Measurements from ENCODE around the gene AKAP9.

DNA sequence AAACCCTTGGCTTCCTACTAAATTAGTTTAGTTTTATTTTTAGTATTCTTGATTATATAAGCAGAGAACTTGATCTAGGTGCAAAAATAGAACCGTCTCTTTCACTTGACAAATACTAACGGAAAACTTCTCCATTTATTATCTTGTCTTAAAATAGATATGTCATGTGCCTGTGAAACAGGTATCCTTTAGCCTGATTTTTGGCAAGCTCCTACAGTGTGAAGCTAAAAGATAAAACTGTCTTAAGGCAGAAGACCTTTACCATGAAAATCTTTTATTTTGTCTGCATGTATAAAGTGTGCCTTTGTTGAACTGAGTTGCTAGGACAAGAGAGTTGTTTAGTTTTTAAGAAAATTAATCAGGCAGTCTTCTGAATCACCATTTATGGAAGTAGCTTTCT, 103.0 kb downstream of the AKAP9 start:
- TF ChIP-seq POLR2A (IDR thresholded peaks at IDR 0.05): no peak
- TF ChIP-seq, protein P1, sequence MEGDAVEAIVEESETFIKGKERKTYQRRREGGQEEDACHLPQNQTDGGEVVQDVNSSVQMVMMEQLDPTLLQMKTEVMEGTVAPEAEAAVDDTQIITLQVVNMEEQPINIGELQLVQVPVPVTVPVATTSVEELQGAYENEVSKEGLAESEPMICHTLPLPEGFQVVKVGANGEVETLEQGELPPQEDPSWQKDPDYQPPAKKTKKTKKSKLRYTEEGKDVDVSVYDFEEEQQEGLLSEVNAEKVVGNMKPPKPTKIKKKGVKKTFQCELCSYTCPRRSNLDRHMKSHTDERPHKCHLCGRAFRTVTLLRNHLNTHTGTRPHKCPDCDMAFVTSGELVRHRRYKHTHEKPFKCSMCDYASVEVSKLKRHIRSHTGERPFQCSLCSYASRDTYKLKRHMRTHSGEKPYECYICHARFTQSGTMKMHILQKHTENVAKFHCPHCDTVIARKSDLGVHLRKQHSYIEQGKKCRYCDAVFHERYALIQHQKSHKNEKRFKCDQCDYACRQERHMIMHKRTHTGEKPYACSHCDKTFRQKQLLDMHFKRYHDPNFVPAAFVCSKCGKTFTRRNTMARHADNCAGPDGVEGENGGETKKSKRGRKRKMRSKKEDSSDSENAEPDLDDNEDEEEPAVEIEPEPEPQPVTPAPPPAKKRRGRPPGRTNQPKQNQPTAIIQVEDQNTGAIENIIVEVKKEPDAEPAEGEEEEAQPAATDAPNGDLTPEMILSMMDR (IDR thresholded peaks at IDR 0.05): no peak

All from uterus (tissue), 2 donors.